HuH-7 (cell line): ENCODE measurements around the gene XCL2.
A peak's percentile ranks its signal among the peaks of the same experiment; 100 is the strongest.

Source experiments
- DNase-seq: peaks from one replicate; pipeline ENCODE4 v3.0.0; 2011; ENCODE audit warnings: low spot score

The XCL2 gene

GRCh38 chr1:168513656-168514404 lies 30.0 kb downstream of the XCL2 start:
- no peak for DNase-seq

DNA sequence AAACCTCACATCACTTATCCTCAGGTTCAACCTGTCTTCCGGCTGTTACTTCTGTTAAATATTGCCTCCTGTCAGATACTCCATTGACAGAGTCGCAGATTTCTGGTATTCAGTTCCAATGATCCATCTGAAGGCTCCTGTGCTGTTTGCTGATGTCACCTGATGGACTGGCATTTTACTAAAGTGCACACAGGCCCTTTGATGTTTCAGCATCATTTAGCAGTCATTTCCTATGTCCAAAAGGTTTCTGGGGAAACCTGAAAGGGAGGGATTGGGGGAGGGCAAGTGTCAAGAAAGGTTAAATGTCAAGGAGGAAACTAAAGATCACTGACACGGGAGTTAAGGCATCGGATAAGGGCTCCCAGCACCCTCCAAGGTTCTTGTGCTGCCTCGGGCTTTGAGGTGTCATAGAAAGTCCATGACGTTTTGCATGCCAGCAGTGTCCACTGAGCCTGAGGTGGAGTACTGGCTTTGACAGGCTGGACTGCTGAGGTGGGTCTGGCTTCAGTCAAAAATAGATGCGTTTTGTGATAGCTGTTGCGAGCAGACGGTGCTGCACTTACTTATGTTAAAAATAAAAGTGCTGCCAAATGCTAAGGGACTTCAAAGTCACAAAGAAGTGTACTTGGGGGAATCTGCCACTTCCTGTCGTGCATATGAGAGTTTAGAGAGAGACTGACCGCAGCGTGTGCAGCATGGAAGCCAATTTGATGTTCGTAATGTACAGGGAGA lies 30.8 kb downstream of the XCL2 start:
- DNase-seq = no peak

DNA sequence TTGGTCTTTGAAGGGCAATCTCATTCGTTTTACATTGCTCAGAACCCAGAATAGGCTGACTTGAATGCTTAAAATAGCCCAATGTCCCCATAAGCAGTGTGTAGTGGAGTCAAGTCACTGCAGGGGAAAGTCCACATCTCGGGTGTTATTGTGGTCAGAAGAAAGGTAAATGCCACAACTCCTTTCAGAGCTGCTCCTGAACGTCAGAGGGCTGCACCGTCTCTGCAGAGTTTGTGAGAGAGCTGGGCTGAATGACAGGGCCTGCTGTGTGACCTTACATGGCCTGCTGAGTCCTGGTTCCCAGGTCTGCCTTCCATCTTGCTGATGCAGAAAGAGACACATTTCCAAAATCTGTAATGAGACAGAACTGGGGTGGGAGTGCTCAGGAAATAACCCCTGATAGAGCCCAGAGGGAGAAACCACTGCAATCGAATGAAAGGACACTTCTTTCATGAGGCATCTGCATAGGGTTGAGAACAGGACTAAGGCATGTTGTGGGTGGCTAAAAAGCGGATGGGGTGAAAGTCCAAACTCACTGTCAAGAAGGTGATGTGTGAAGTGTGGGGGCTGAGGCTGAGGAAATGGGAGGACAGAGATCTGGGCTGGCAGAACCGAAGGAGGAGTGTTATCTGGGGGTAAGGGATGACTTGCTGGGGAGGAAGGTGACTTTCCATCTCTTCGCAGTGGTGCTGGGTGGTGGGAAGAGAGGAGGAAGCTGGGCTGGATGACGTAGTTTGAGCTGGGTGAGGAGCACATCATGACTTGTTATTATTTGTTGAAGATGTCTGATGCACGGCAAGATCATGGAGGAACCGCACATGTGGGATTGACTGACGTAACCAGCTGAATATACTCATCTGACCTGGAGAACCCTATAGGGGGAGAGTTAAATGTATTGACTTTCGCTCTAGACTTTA lies 33.7 kb downstream of the XCL2 start:
- peak; percentile 15 for DNase-seq

GRCh38 chr1:168509210-168509609 lies 34.6 kb downstream of the XCL2 start:
- no peak for DNase-seq

DNA sequence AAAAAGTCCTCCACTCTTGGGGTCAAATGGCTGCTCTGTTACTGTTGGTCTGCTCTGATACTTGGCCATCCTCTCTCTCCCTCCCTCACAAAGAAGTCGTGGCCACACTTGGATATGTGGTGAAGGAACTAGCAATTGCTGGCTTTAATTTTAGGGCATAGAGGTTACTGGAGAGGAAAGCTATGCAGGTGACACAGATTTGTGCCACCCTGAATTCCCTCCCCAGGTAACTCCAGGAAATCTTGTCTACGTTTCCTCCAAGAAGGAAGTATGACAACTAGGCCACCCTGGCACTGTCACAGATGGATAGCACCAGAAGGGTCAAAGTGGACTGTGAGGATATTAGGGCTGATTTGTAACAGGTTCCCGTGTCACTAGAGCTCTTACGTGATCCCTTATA lies 36.0 kb downstream of the XCL2 start:
- DNase-seq = no peak

DNA sequence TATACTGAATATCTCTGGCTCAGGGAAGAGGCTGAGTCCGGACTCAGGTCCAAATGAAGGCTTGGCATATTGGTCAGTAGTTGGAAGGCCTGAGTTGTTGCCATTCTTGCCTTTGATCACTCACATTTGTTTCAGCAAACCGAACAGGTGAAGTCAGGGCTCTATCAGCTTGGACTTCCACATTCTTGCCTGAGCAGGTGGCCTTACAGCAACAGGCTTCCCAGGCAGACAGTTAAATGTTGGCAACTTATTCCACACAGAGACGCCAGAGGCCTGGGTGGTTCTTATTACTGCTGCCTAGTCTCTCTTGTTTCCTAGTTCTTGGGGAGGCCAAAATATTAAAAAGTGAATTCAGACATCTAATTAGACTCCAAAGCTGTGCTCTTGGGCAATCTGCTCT lies 36.6 kb downstream of the XCL2 start:
- DNase-seq = no peak

DNA sequence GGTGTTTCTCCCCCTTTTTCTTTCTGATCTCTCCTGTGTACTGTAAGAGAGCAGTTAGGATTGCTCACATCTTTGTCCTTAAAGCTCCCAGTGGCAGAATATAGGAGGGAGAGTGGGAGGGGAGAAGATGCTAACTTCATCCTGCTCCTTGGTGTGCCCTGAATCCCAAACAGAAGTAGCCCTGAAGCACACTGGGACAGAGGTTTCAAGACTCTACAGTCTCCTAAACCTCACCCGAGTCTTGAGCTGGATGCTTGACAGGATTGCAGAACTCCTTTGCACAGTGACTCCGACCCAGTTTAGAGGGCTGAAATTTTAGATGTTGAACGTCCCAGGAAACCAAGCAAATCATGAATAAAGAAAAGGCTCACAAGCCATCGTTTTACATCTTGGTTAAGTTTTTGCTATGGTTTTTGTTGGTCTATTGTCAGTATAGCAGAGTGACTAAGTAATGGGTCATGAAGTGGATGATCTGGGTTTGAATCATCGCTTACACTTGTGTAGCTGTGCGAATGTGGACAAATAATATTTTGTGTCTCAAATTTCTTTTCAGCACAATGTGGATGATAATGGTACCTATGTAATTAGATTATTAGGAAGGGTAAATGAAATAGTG lies 37.5 kb downstream of the XCL2 start:
- DNase-seq = no peak

GRCh38 chr1:168505006-168505405 lies 38.8 kb downstream of the XCL2 start:
- no peak for DNase-seq

- no peak for DNase-seq
Measured at GRCh38 chr1:168504064-168504837, 39.5 kb downstream of the XCL2 start.

GRCh38 chr1:168499688-168500049 lies 44.1 kb downstream of the XCL2 start:
- no peak for DNase-seq

- no peak for DNase-seq
Measured at GRCh38 chr1:168498956-168499687, 44.7 kb downstream of the XCL2 start.

DNA sequence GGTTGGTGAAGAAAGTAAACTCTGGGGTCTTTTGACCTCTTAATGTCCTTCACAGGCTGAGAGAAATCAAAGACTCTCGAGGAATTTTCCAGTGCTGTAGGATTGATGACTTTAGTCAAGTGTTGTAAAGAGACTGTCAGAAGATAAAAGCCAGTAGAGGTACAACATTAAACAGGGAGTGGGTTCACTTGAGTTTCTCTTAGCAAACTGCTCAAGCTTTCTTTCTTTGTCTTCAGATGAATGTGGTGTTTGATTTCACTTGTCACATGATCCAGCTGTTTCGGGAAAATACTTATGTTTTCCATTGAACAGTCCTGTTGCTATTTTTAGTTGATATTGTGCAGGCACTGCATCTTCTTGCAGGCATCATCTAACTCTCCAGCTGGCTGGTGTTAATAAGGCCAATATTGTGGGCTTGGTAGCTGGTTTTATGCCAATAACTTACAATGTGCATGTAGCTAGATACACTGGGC lies 45.6 kb downstream of the XCL2 start:
- no peak for DNase-seq

- no peak for DNase-seq
Measured at GRCh38 chr1:168497376-168497950, 46.3 kb downstream of the XCL2 start.

GRCh38 chr1:168491527-168492164 lies 52.2 kb downstream of the XCL2 start:
- no peak for DNase-seq
